ENCODE data around the gene CEP76. TPM values are rescaled to one million over a fixed set of nuclear protein-coding genes. Genes with fewer than 3 reads are reported as not detected.

Gene CEP76
- total RNA-seq, 1 experiment from 2014 or later, result 13.5 TPM

GRCh38 chr18:12741351-12741750, 38.8 kb upstream of the CEP76 start:
- no peak for DNase-seq (ENCODE audit: low read depth, low spot score)
- TF ChIP-seq POLR2A (IDR thresholded peaks at IDR 0.05; ENCODE audit: borderline replicate concordance, extremely low read depth, insufficient read depth, insufficient read length) (no peak), ELF1 (IDR thresholded peaks at IDR 0.05; ENCODE audit: borderline replicate concordance, low read depth) (no peak), POLR2AphosphoS5 (IDR thresholded peaks at IDR 0.05; ENCODE audit: low read depth, low read length) (no peak), FOSL1 (IDR thresholded peaks at IDR 0.05; ENCODE audit: low read depth) (no peak), ZFX (IDR thresholded peaks at IDR 0.05) (no peak)
- Histone ChIP-seq H3K27ac (ENCODE audit: low read depth, low read length) (no peak overlapping the region), H3K4me2 (ENCODE audit: low read length) (0 out of 2 replicates have a peak overlapping the region, but pooled peaks have one; percentile 13), H3K36me3 (ENCODE audit: control insufficient read depth in 1 of 2, insufficient read depth in 2 of 2, low read length in 2 of 2) (no peaks in the 10 kb centered on the region), H3K4me1 (ENCODE audit: control insufficient read depth in 1 of 2, insufficient read depth in 2 of 2, low read length in 2 of 2) (peaks cover 4 to 5% of the 10 kb centered on the region in 2 experiments; a peak in 2 of 4 replicates), H3K9me2 (ENCODE audit: insufficient read depth) (no peaks in the 10 kb centered on the region), H3K9me3 (ENCODE audit: control insufficient read depth in 1 of 2, insufficient read depth in 1 of 2, low read depth in 1 of 2, low read length in 2 of 2) (no peaks in the 10 kb centered on the region; a peak in 1 of 4 replicates), H3K4me3 (replicated peaks in 1 of 2; ENCODE audit: low read depth in 1 of 2, low read length in 2 of 2) (no peak overlapping the region), H3K27me3 (ENCODE audit: insufficient read depth, low read length) (no peaks in the 10 kb centered on the region), H2AFZ (ENCODE audit: low read depth, low read length, poor library complexity, severe bottlenecking) (no peak overlapping the region), H4K20me1 (ENCODE audit: insufficient read depth) (no peaks in the 10 kb centered on the region), H3K9ac (ENCODE audit: low read length) (no peak overlapping the region), H3K79me2 (ENCODE audit: insufficient read depth, low read length) (no peaks in the 10 kb centered on the region)
- ChIA-PET POLR2A (no interaction called here), CTCF (no interaction called here), RAD21 (ENCODE audit: low non-redundant PET in 1 of 2, low total read pairs in 2 of 2, uncharacterized antibody in 2 of 2, unreplicated experiment in 2 of 2) (no interaction called here)
- no TSS peak for BruUV-seq (replicated peaks)
- intact Hi-C loops (cut with micrococcal nuclease), result loop anchor here (5.0 kb wide), 1 partner anchor 416 kb away; no protein-coding TSS in a partner anchor
- peak; percentile 35 for ATAC-seq

- H3K79me2 ChIP-seq (ENCODE audit: insufficient read depth, low read length), result no peaks in the 10 kb centered on the region
- ChIA-PET CTCF (interaction anchor here (1.1 to 1.3 kb wide), 2 partner anchors 149 to 197 kb away, joined by 3 read pairs; no protein-coding TSS in a partner anchor), RAD21 (ENCODE audit: low non-redundant PET in 1 of 2, low total read pairs in 2 of 2, uncharacterized antibody in 2 of 2, unreplicated experiment in 2 of 2) (no interaction called here), POLR2A (no interaction called here)
- peaks cover 4 to 5% of the 10 kb centered on the region in 2 experiments; a peak in 2 of 4 replicates for H3K4me1 ChIP-seq (ENCODE audit: control insufficient read depth in 1 of 2, insufficient read depth in 2 of 2, low read length in 2 of 2)
- no TSS peak for BruUV-seq (replicated peaks)
- no peak overlapping the region for H3K4me2 ChIP-seq (ENCODE audit: low read length)
- no peaks in the 10 kb centered on the region for H3K36me3 ChIP-seq (ENCODE audit: control insufficient read depth in 1 of 2, insufficient read depth in 2 of 2, low read length in 2 of 2)
- DNase-seq (ENCODE audit: low read depth, low spot score) (no peak), ATAC-seq (no peak)
- no peaks in the 10 kb centered on the region for H3K27me3 ChIP-seq (ENCODE audit: insufficient read depth, low read length)
- H3K9me2 ChIP-seq (ENCODE audit: insufficient read depth), result no peaks in the 10 kb centered on the region
- TF ChIP-seq ATF3 (IDR thresholded peaks at IDR 0.05) (no peak), SIN3A (IDR thresholded peaks at IDR 0.05; ENCODE audit: low read depth) (no peak), SRF (IDR thresholded peaks at IDR 0.05; ENCODE audit: low read depth) (no peak), TCF7L2 (IDR thresholded peaks at IDR 0.05; ENCODE audit: borderline replicate concordance, extremely low read depth, insufficient read depth, insufficient read length) (no peak), POLR2A (IDR thresholded peaks at IDR 0.05; ENCODE audit: borderline replicate concordance, extremely low read depth, insufficient read depth, insufficient read length) (no peak), POLR2AphosphoS5 (IDR thresholded peaks at IDR 0.05; ENCODE audit: low read depth, low read length) (no peak), CBX3 (IDR thresholded peaks at IDR 0.05; ENCODE audit: low read depth) (no peak), JUND (IDR thresholded peaks at IDR 0.05) (no peak), ZFX (IDR thresholded peaks at IDR 0.05) (no peak), FOSL1 (IDR thresholded peaks at IDR 0.05; ENCODE audit: low read depth) (no peak), EGR1 (IDR thresholded peaks at IDR 0.05; ENCODE audit: low read depth) (no peak), ZNF274 (IDR thresholded peaks at IDR 0.05; ENCODE audit: low read depth, low read length) (no peak), RAD21 (IDR thresholded peaks at IDR 0.05; ENCODE audit: low read depth) (no peak), YY1 (IDR thresholded peaks at IDR 0.05; ENCODE audit: extremely low read depth, insufficient replicate concordance, low read depth, low read length) (no peak)
- H3K27ac ChIP-seq (ENCODE audit: low read depth, low read length), result no peak overlapping the region
- H3K9me3 ChIP-seq (ENCODE audit: control insufficient read depth in 1 of 2, insufficient read depth in 1 of 2, low read depth in 1 of 2, low read length in 2 of 2), result no peaks in the 10 kb centered on the region; a peak in 1 of 4 replicates
- no peaks in the 10 kb centered on the region for H4K20me1 ChIP-seq (ENCODE audit: insufficient read depth)
- no peak overlapping the region for H3K4me3 ChIP-seq (replicated peaks in 1 of 2; ENCODE audit: low read depth in 1 of 2, low read length in 2 of 2)
- no peak overlapping the region for H3K9ac ChIP-seq (ENCODE audit: low read length)
- no peak overlapping the region for H2AFZ ChIP-seq (ENCODE audit: low read depth, low read length, poor library complexity, severe bottlenecking)
- intact Hi-C loops (cut with micrococcal nuclease), result no loop called here
Observed at GRCh38 chr18:12737243-12737902, 34.9 kb upstream of the CEP76 start.
